ENCODE measurements around the gene RFX3.

DNA sequence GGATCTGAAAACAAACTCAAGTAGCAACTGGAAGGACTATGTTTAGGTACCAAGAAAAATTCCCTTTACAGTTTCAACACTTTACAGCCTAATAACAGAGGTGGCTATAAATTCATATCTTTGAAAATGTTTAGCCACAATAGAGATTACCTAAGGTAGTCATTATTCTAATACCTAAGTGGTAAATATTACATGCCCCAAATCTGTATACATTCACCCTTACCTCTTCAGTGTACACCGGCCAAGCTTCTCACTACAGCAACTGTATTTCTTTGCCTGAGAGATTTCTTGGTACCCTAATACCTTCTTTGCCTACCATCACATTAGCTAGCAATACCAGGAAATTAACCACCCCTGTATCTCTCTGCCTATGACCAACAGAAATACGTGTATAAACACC lies 154.0 kb downstream of the RFX3 start:
- TF ChIP-seq, protein P1, sequence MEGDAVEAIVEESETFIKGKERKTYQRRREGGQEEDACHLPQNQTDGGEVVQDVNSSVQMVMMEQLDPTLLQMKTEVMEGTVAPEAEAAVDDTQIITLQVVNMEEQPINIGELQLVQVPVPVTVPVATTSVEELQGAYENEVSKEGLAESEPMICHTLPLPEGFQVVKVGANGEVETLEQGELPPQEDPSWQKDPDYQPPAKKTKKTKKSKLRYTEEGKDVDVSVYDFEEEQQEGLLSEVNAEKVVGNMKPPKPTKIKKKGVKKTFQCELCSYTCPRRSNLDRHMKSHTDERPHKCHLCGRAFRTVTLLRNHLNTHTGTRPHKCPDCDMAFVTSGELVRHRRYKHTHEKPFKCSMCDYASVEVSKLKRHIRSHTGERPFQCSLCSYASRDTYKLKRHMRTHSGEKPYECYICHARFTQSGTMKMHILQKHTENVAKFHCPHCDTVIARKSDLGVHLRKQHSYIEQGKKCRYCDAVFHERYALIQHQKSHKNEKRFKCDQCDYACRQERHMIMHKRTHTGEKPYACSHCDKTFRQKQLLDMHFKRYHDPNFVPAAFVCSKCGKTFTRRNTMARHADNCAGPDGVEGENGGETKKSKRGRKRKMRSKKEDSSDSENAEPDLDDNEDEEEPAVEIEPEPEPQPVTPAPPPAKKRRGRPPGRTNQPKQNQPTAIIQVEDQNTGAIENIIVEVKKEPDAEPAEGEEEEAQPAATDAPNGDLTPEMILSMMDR (IDR thresholded peaks at IDR 0.05; ENCODE audit: low read length) = no peak
- TF ChIP-seq EZH2 (IDR thresholded peaks at IDR 0.05; ENCODE audit: borderline replicate concordance, low read length) = no peak

Data from OCI-LY1 (cell line).